Measurements from ENCODE around the gene CDK18.

- TF ChIP-seq CTCF (conservative IDR thresholded peaks at IDR 0.05; ENCODE audit: low read depth, low read length) = no peak
- no peak for TF ChIP-seq EZH2 (IDR thresholded peaks at IDR 0.05; ENCODE audit: borderline replicate concordance, low read depth, low read length, poor library complexity, severe bottlenecking)
Measured at GRCh38 chr1:205547936-205548827, 43.7 kb downstream of the CDK18 start.
